HG02798 (cell line): ENCODE measurements around the gene DNAJC5.
A peak's percentile ranks its signal among the peaks of the same experiment; 100 is the strongest.
"Not testable (repeated sequence)": the region's sequence is repeated elsewhere in the genome, so short reads cannot be mapped to it uniquely, and the experiment has no call there.

Experiments
- ATAC-seq: cut with Tn5 transposase; IDR thresholded peaks from one replicate; pipeline ENCODE4 v1.9.1; 2021; ENCODE audit warnings: mild to moderate bottlenecking; ENCODE audit not compliant: unreplicated experiment, poor library complexity

The DNAJC5 gene

GRCh38 chr20:63950701-63951397 is 55.9 kb downstream of the DNAJC5 start:
- no peak for ATAC-seq

- ATAC-seq = no peak
Observed at GRCh38 chr20:63951398-63952209, 56.7 kb downstream of the DNAJC5 start.

- no peak for ATAC-seq
Observed at GRCh38 chr20:63952210-63952535, 57.2 kb downstream of the DNAJC5 start.

GRCh38 chr20:63952769-63953168 is 57.8 kb downstream of the DNAJC5 start:
- no peak for ATAC-seq

GRCh38 chr20:63953764-63954429 is 59.0 kb downstream of the DNAJC5 start:
- ATAC-seq = no peak

GRCh38 chr20:63955281-63955826 is 60.4 kb downstream of the DNAJC5 start:
- peak; percentile 11 for ATAC-seq

GRCh38 chr20:63955827-63956663 is 61.1 kb downstream of the DNAJC5 start, which contains the start of gene UCKL1:
Gene UCKL1, minus strand, starts transcription at chr20:63956416. Its CDS starts 44 bp downstream, at chr20:63956372.
- peak; percentile 81 for ATAC-seq

- no peak for ATAC-seq
Observed at GRCh38 chr20:63956664-63957003, 61.7 kb downstream of the DNAJC5 start.

GRCh38 chr20:63957004-63957689 is 62.2 kb downstream of the DNAJC5 start:
- ATAC-seq = peak; percentile 30

GRCh38 chr20:63957690-63958441 is 62.9 kb downstream of the DNAJC5 start:
- ATAC-seq = no peak

GRCh38 chr20:63958471-63958870 is 63.5 kb downstream of the DNAJC5 start:
- no peak for ATAC-seq

GRCh38 chr20:63958964-63959698 is 64.2 kb downstream of the DNAJC5 start:
- ATAC-seq = no peak

- ATAC-seq = no peak
Observed at GRCh38 chr20:63959699-63960075, 64.8 kb downstream of the DNAJC5 start.

GRCh38 chr20:63960654-63961621 is 66.0 kb downstream of the DNAJC5 start:
- ATAC-seq = not testable (repeated sequence)

GRCh38 chr20:63961664-63962425 is 66.9 kb downstream of the DNAJC5 start:
- ATAC-seq = no peak
